ENCODE results near the gene FAM241A.
A peak's percentile ranks its signal among the peaks of the same experiment; 100 is the strongest.

The FAM241A gene

DNA sequence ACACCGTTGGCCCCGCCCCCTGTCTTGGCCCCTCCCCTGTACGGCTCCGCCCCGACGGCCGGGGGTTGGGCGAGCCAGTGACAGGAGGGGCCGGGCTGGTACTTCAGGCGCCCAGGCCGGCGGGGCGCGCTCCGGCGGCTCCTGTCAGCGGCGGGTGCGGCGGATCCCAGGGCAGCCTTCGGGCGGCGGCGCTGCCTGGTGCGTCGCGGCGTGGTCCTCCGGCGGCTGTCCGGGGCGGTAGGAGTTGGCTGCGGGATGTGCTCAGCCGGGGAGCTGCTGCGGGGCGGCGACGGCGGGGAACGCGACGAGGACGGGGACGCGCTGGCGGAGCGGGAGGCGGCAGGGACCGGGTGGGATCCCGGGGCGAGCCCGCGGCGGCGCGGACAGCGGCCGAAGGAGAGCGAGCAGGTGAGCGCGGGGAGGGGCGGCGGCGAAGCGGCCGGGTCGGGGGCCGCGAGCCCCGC is at the start of gene FAM241A:
TSS of gene FAM241A (plus strand) at position 129 of the 464 bp plus-strand sequence. CDS start at position 256, 127 bp downstream.
- in situ Hi-C loops (cut with HindIII; ENCODE audit: low sequenced_read_pairs): loop anchor here (10.0 kb wide), 1 partner anchor 99 kb away; no protein-coding TSS in a partner anchor
- TF ChIP-seq CTCF (IDR thresholded peaks at IDR 0.05; ENCODE audit: low read depth, low read length, missing control alignments): no peak
- peak; percentile 41 for DNase-seq (ENCODE audit: low read depth)
- peak within 1 kb of the TSS; percentile 67 for H3K4me3 ChIP-seq (ENCODE audit: low read depth, low read length)

DNA sequence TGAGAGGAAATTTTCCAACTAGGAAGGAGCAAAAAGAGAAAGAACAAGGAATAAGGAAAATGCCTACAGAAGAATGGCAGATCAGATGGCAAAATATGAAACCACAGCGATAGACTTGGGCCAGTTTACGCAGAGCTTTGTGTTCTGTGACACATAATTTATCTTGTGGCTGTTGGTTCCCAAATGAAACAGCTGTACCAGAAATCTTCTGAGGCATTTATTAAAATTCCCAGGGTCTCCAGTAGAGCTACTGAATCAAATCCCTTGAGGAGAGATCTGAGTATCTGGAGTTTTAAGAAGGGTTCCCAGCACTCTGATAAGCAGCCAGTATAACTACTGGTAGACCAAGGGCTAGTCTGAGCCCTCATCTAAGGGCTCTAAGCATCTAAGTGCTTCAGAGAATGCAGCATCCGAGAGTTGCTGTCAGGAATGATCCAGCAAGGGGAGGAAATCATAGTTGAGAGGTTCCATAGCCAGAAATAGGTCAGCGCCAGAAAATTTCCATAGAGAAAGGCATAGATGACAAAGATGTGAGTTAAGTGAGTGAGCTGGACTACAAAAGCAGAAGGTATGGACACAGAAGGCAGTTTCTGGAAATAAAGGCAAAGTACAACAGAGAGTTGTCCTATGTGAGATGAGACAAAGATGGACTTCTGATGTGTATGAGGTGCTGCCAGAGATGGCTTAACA is 46.3 kb upstream of the FAM241A start:
- TF ChIP-seq CTCF (IDR thresholded peaks at IDR 0.05; ENCODE audit: low read depth, low read length, missing control alignments): no peak
- H3K4me3 ChIP-seq (ENCODE audit: low read depth, low read length): no peak overlapping the region
- in situ Hi-C loops (cut with HindIII; ENCODE audit: low sequenced_read_pairs): no loop called here
- DNase-seq (ENCODE audit: low read depth): no peak

- H3K4me3 ChIP-seq (ENCODE audit: low read depth, low read length): no peak overlapping the region
- peak; percentile 62 for DNase-seq (ENCODE audit: low read depth)
- in situ Hi-C loops (cut with HindIII; ENCODE audit: low sequenced_read_pairs): loop anchor here (5.0 kb wide), 1 partner anchor 88 kb away; no protein-coding TSS in a partner anchor
- TF ChIP-seq CTCF (IDR thresholded peaks at IDR 0.05; ENCODE audit: low read depth, low read length, missing control alignments): peak; percentile 26
Measured at GRCh38 chr4:112099701-112100297, 45.5 kb upstream of the FAM241A start.

DNA sequence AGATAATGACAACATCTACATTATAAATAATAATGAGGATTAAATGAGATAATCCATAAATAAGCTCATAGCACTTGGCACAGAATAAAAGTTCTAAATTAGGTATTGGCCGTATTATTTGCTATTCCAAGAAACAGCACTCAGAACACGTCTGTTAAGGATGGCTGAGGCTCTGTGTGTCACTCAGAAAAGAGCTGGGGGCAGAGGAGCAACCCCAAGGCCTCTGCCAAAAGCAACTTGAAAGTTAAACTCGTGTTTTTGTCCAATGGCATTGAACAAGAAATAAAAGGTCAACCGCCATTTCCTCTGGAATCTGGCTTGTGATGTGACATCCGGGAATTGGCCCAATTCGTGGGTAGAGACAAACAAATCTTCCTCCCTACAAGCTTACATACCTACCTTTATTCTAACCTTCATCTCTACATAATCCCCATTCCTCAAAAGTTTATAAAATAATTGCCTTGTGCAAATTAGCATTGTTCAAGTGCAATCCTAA is 42.3 kb upstream of the FAM241A start:
- in situ Hi-C loops (cut with HindIII; ENCODE audit: low sequenced_read_pairs): loop anchor here (5.0 kb wide), 1 partner anchor 84 kb away; no protein-coding TSS in a partner anchor
- no peak overlapping the region for H3K4me3 ChIP-seq (ENCODE audit: low read depth, low read length)
- no peak for DNase-seq (ENCODE audit: low read depth)
- TF ChIP-seq CTCF (IDR thresholded peaks at IDR 0.05; ENCODE audit: low read depth, low read length, missing control alignments): no peak

DNA sequence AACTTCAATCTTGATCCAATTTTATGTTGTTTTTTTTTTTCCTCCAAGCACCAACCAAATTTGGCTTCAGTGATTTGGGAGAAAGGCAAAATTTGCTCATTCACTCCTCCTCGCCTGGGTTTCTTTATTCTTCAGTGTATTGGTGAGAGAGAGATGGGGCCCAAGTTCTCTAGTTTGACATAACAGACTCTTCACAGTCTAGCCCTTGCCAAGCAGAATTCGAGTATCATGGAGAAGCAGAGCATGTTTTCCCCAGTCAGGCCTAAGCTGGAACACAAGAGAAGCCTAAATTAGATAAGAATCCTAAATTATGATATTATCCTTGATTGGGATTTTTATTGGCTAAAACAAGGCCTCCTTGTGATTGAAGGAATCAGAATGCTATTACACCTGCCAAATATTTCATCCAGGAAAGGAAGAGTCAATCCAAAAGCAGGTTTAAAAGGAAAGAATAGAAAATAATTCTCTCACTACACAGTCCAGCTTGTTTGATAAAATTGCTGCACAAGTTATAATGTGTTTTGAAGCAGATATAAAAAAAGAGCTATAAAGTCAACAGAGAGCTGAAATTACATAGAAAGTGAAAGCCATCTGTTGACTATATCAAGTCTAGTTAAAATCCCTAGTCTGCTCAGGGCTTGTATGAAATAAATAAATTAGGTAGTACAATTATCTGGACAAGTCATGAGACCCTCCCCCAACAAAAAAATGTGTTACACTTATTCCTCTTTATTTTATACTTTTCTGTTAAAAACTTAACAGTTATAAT is 39.9 kb upstream of the FAM241A start:
- H3K4me3 ChIP-seq (ENCODE audit: low read depth, low read length): no peak overlapping the region
- in situ Hi-C loops (cut with HindIII; ENCODE audit: low sequenced_read_pairs): no loop called here
- DNase-seq (ENCODE audit: low read depth): no peak
- TF ChIP-seq CTCF (IDR thresholded peaks at IDR 0.05; ENCODE audit: low read depth, low read length, missing control alignments): no peak

GRCh38 chr4:112109360-112110058 is 35.7 kb upstream of the FAM241A start:
- no peak for TF ChIP-seq CTCF (IDR thresholded peaks at IDR 0.05; ENCODE audit: low read depth, low read length, missing control alignments)
- no peak overlapping the region for H3K4me3 ChIP-seq (ENCODE audit: low read depth, low read length)
- in situ Hi-C loops (cut with HindIII; ENCODE audit: low sequenced_read_pairs): no loop called here
- DNase-seq (ENCODE audit: low read depth): peak; percentile 22

Data from astrocyte of the cerebellum (primary cell).